GM10847 (cell line): ENCODE data around the gene WDR73.

Experiments used
- POLR2A ChIP-seq: IDR thresholded peaks from 2 replicates; pipeline ENCODE4 v1.6.1; 2011; ENCODE audit not compliant: insufficient read length; ENCODE audit errors: extremely low read depth

Gene WDR73

GRCh38 chr15:84634228-84634837 is 19.8 kb downstream of the WDR73 start:
- no peak for TF ChIP-seq POLR2A

DNA sequence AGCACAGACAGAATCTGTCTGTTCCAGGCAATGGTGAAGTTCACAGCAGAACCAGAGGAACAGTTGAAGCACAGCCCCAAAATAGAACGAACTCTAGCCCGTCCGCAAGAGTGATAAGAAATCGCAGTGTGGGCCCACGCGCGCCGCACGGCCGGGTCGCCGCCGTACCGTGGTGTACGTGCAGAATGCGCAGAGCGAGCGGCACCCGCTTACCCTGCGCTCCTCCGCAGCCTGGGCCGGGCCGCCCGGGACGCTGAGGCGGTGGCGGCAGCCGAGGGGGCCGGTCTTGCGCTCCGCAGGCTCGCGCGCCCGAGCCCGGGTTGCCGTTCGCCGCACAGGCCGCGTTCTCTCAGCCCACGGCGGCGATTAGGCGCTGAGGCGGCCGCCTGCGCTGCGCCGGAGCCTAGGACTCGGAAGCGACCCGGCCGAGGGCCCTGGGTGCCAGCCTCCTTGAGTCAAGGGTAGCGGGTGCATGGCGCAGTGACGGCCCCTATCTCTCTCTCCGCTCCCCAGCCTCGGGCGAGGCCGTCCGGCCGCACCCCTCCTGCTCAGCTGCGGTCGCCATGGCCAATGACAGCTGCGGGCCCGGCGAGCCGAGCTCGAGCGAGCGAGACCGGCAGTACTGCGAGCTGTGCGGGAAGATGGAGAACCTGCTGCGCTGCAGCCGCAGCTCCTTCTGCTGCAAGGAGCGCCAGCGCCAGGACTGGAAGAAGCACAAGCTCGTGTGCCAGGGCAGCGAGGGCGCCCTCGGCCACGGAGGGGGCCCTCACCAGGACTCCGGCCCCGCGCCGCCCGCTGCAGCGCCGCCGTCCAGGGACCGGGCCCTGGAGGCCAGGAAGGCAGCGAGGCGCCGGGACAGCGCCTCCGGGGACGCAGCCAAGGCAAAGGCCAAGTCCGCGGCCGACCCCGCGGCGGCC is 20.5 kb downstream of the WDR73 start:
- no peak for TF ChIP-seq POLR2A

- TF ChIP-seq POLR2A: no peak
Measured at GRCh38 chr15:84631706-84632272, 22.3 kb downstream of the WDR73 start.

DNA sequence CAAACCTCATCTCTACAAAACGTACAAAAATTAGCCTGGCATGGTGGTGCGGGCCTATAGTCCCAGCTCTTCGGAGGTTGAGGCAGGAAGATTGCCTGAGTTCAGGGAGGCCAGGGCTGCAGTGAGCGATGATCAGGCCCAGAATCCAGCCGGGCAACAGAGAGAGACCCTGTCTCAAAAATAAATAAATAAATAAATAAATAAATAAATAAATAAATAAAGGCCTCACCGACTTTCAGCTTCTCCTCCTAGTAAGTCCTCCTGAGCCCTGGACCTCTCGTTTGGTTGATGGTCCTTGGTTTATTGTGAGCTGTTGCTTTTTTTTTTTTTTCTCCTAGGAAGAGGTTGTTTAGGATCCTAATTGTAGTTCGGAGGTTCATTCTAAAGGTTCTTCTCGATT is 25.1 kb downstream of the WDR73 start:
- no peak for TF ChIP-seq POLR2A

- TF ChIP-seq POLR2A: no peak
Measured at GRCh38 chr15:84625123-84625522, 29.0 kb downstream of the WDR73 start.

- no peak for TF ChIP-seq POLR2A
Measured at GRCh38 chr15:84624359-84624758, 29.7 kb downstream of the WDR73 start.

GRCh38 chr15:84621358-84621979 is 32.6 kb downstream of the WDR73 start:
- no peak for TF ChIP-seq POLR2A

- TF ChIP-seq POLR2A: no peak
Measured at GRCh38 chr15:84620626-84621025, 33.5 kb downstream of the WDR73 start.

- TF ChIP-seq POLR2A: no peak
Measured at GRCh38 chr15:84616235-84616634, 37.8 kb downstream of the WDR73 start.

DNA sequence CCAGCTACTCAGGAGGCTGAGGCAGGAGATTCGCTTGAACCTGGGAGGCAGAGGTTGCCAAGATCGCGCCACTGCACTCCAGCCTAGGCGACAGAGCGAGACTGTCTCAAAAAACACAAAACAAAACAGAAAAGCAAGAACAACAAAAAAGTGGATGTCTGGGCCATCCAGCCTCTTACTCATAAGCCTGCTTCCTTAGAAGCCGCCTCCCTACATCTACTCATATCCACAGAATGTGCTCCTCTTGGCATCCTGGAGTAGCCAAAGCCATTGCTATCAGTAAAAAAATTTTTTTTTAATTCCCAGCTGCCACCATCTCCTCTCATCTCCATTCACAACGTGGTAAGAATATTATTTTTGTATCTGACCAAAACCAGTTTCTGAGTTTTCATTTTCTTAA is 42.5 kb downstream of the WDR73 start:
- no peak for TF ChIP-seq POLR2A

GRCh38 chr15:84609818-84610525 is 44.1 kb downstream of the WDR73 start:
- no peak for TF ChIP-seq POLR2A

DNA sequence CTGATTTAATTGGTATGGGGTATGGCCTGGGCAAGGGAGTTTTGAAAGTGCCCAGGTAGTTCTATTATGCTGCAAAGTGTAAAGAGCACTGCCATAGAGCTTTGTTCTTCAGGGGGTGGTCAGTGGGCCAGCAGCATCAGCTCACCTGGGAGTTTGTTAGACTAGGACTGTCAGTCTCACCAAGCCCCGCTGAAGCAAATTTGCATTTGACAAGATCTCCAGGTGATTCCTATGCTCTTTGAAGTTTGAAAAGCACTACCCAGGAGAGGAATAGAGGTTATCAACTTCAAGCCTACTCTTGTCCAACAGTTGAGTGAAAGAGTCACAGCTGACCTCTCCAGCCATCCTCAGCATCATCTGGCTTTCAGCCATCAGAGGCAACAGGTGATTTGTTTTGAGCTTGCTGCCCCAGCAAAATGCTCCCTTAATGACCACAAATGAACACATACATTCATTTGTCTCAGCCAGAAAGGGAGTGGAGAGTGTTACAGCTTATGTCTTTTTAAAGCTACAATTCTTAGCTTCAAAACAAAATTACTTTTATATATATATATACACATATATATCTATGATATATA is 45.3 kb downstream of the WDR73 start:
- no peak for TF ChIP-seq POLR2A

DNA sequence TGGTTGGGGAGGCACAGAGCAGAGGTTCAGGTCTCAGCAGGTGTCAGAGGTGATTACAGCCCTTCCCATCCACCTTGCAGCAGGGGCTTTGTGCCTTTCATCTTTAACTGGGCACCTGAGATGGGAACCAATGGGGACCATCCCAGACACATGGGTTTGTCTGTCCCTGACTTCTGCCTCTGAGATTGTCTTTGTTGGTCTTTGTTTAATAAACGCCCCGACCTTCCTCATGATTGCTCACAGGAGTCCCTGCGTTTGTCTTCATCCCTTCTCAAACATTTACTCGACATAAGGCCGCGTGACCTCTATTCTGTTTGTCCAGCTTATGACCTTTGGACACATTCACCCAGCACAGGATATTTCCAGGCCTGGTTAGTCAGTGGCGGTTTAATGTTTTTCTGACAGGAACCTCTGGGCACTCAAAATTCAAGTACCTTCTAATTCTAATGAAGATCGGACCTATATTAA is 47.4 kb downstream of the WDR73 start:
- no peak for TF ChIP-seq POLR2A

DNA sequence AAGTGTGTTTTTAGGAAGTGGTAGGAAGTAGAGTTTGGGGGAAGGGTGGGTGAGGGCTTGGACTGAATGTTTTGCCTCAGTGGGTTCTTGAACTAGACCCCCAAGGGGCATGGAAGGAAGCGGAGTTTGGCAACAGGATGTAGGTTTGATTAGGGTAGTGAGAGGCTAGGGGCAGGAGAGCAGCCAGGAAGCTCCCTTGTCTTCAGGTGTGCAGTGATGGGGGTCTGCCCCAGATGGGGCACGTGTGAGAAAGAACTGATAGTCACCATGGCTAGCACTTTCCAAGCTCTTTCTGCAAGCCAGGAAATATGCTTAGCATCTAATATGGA is 48.6 kb downstream of the WDR73 start:
- no peak for TF ChIP-seq POLR2A

GRCh38 chr15:84604826-84605553 is 49.1 kb downstream of the WDR73 start:
- TF ChIP-seq POLR2A: no peak
